Activated T-cell treated with anti-CD3 and anti-CD28 coated beads for 48 hours (primary cell): Measurements from ENCODE around the gene TAF8.

Source experiments
- DNase-seq: peaks from one replicate; pipeline ENCODE4 v3.0.0-alpha.2; 2020; ENCODE audit warnings: low read depth

Gene TAF8

DNA sequence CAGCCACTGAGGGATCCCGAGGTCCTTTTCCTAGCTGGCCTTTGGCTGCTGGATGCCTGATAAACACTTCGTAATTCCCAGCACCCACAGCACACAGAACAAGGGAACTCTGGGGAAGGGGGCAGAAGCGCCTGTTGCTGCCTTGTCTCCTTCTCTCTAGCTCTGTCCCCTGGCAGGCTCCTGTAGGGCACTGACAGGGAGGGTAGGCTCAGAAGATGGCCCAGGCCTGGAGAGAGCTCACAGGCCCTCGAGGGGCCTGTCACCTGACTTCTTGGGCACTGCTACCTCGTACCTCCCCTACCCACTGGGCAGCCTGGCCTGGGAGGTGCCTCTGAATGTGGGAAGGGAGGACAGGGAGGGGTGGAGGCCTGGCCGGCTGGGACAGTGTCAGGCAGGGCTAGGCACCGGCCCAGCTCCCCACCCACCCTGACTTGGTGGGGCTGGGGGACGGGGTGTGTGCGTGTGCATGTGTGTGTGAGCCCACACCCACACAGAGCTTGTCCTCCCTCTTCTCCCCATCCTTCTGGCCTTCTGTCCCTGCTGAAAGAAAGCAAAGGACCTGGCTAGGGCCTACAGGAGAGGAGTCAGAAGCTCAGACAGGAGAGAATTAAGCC lies 74.0 kb downstream of the TAF8 start:
- DNase-seq: no peak

DNA sequence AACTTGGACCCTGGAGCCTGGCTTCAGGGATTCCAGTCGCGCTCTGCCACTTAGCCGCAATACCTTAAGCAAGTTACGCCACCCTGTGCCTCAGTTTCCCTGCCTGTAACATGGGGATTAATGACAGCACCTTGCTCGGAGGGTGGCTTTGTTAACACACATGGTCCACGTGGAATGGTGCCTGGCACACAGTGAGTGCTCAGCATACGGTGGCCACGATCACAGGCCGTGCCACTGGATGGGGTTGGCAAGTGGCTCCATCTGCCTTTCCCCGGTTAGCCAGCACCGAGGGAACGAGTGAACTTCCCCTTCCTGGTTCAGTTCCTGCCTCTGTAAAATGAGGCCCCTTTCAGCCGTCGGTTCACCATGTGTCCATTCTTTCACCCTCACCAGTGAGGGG lies 74.9 kb downstream of the TAF8 start:
- no peak for DNase-seq

DNA sequence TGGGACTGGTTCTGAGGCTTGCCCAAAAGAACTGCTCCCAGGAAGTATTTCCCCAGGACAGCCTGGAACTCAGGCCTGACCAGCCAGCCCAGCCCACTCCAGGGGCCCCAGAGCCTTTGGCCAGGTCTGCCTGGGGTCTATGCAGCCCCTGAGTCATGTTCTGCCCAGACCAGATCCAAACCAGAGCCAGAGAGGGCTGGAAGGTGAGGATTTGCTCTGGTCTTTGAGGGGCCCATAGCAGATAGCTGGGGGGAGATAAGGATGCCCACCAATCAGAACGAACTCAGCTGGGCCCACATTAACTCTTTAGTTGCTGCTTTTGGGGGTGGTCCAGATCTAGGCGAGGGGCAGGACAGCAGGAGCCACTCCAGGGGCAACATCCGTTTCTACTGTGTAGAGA lies 75.3 kb downstream of the TAF8 start:
- no peak for DNase-seq

DNA sequence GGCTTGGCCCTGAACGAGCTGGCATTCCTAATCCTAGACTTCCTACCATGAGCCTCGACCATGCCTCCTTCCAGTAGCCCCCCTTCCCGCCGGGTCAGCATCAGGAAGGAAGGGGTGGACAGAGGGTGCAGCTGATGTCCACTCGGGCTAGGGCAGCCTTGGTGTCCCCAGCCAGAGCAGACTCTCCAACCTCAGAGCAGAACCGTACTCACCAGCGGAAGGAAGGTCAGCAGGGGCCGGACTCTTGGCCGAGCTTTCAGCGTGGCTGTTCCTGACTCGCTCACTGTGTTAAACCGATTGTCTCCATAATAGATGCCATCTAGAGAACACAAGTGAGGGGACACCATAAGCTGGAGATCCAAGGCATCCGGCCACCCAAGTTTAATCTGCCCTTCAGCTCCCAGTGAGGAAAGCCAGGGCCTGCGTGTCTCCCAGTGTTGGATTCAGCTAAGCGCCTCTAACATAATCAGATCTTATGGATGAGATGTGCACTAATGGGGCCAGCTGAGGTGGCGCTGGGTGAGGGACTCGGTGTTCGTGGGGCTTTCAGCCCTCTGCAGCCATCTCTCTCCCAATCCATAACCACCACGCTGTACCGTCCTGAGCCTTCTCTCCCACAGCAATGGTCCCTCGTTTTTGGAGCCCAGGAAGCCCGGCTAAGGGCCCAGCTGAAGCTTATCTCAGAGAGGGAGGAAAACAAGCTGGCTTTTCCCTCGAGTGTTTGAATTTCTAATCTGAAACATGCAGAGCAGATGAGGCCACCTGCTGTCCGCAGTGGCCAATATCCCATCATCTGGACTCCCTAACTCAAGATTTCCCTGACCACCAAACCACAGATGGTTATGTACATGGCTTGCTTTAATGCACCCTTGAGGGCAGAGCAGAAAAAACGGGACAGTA lies 78.4 kb downstream of the TAF8 start:
- no peak for DNase-seq

DNA sequence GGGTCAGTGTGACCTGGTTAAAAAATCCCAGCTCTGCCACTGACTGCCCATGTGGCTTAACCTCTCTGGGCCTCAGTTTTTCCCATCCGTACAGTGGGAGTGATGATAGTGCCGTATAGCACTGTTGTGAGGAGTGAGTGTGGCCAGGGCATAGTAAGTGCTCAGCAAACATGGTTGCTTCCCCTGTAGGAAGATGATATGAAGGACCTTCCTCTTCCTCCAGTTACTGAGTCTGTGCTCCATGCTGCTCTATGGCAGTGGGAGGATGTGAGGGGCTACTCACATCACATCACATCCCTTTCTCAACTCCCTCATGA lies 79.0 kb downstream of the TAF8 start:
- DNase-seq: no peak

DNA sequence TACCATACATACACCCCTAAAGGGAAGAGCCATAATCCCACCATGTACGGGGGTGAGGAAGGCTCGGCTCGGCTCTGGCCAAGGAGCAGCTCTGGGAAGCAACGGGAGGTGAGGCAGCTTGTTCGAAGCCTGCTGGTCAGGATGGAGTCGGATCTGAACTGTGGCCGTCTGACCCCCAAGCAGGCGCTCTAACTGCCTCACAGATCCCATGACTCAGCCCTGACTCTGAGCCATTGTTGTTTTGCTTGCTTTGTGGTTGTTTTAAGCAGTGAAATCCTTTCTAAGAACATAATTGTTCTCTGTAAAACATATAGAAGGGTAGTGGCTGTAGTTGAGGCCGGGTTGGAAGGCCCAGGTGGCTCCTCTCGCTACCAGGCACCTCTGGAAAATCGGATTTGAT lies 81.2 kb downstream of the TAF8 start:
- no peak for DNase-seq

DNA sequence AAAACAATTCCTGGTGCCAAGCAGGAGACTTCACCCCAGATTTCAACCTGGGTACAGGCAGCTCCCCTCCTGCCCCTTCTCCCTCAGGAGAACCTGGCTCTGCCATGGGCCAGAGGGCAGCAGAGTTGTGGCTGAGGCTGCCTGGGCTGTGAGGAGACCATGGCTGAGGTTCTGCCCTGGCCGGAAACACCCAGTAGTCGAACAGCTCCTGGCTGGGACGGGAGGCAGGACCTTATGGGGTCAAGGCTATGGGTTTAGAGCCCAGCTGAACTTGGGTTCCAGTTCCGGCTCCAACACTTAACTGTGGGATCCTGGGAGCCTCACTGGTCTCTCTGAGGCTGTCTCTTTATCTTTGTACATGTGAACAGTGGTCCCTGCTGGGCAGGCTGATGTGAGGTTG lies 83.6 kb downstream of the TAF8 start:
- DNase-seq: no peak

DNA sequence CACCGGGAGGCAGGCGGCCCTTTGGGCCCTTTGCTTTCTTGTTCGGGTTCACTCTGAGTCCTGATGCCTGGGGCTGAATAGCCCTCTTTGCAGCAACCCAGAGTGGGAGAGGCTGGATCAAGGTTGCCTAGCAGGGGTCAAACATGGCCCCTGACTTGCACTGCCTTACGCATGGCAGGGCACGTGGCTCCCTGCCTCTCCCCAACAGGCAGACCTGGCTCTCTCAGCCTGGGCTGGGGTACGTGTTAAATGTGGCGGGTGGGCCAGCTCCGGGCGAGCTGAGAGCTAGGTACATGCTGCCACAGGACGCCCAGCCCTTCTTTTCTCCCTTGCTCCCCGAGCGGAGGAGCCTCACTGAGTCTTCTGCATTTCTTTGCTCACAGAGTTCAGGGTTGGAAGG lies 84.8 kb downstream of the TAF8 start:
- DNase-seq: no peak

DNA sequence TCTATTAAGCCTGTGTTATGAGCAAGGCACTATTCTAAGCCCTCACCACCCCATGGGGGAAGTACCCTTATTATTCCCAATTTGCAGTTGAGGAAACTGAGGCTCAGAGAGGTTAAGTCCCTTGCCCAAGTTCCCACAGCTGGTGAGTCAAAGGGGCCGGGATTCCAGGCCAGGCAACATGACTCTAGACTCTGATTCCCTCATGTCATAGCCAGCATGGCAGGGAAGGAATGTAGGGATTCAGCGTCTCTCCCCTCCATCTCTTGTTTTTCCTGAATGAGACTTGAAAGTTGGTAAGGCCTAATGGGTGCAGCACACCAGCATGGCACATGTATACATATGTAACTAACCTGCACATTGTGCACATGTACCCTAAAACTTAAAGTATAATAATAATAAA lies 85.4 kb downstream of the TAF8 start:
- DNase-seq: no peak

DNA sequence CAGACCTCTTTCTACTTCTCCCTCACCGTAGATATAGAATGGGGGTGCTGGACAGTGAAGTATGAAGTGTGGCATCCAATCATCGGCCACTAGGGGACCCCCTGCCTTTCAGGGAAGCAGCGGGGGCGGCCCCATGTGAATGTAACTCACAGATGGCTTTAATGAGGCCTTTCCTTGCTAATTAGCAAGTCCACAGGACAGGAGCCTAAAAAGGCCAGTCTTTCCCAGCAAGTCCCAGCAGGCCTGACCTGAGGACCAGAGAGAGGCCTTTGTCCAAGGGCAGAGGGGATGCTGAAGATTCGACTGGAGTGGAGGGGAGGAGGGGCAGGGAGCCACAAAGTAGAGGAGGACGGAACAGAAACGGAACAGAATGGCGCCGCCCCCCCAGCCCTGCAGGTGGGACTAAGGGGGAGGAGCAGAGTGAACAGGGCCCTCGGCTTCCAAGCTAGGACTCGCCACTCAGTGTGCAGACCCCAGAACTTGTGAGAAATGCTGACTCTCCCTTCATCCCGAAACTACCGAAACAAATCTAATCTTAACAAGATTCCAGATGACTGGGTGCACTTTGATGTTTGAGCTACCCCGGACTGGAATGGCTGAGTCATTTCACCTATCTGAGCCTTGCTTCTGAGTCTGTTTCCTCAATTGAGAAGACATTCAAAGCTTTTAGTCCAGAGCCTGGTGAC lies 86.3 kb downstream of the TAF8 start:
- DNase-seq: peak; percentile 25
